Heart left ventricle (tissue), 16 donors: ENCODE measurements around the gene CREB3L1. TPM values are rescaled to one million over a fixed set of nuclear protein-coding genes. Genes with fewer than 3 reads are reported as not detected.
A peak's percentile ranks its signal among the peaks of the same experiment; 100 is the strongest.

Experiments used
- ATAC-seq, 4 donors: fragments of 200-7000 bp; cut with Tn5 transposase; one replicate each; pipeline ENCODE4 v1.9.1; 2020 to 2022; ENCODE audit warnings: moderate library complexity in 4 of 4, mild to moderate bottlenecking in 3 of 4, moderate number of reproducible peaks in 1 of 4
- DNase-seq, 5 donors: peaks; one replicate each; pipeline ENCODE4 v3.0.0-alpha.2; 2020
- H3K27ac ChIP-seq, 12 donors: fragments of 200-600 bp; sonication (generic) in 4 of 12; one replicate each; pipeline versions ENCODE4 v1.5.0 to v1.8.0; 2016 to 2022; ENCODE audit warnings: mild to moderate bottlenecking in 2 of 12
- H3K27me3 ChIP-seq, 9 donors: fragments of 200-600 bp; sonication (generic) in 2 of 9; one replicate each; pipeline versions ENCODE4 v1.5.1 to v1.8.0; 2016 to 2022; ENCODE audit warnings: mild to moderate bottlenecking in 3 of 9
- H3K36me3 ChIP-seq, 9 donors: fragments of 200-600 bp; sonication (generic) in 2 of 9; one replicate each; pipeline versions ENCODE4 v1.5.0 to v1.8.0; 2018 to 2022; ENCODE audit warnings: mild to moderate bottlenecking in 2 of 9
- H3K4me1 ChIP-seq, 12 donors: fragments of 200-600 bp; sonication (generic) in 4 of 12; one replicate each; pipeline versions ENCODE4 v1.5.0 to v1.8.0; 2016 to 2022; ENCODE audit warnings: mild to moderate bottlenecking in 3 of 12
- H3K4me3 ChIP-seq, 12 donors: fragments of 200-600 bp; sonication (generic) in 4 of 12; one replicate each; pipeline versions ENCODE4 v1.5.0 to v1.8.0; 2017 to 2022; ENCODE audit warnings: mild to moderate bottlenecking in 9 of 12, moderate library complexity in 4 of 12
- H3K9me3 ChIP-seq, 12 donors: fragments of 200-600 bp; sonication (generic) in 4 of 12; one replicate each; pipeline versions ENCODE4 v1.5.0 to v1.8.0; 2016 to 2022; ENCODE audit warnings: mild to moderate bottlenecking in 1 of 12
- CTCF ChIP-seq, 12 donors: fragments of 200-600 bp; sonication (generic) in 4 of 12; IDR thresholded peaks; one replicate each; pipeline versions ENCODE4 v1.5.0 to v1.8.0; 2018 to 2022; ENCODE audit warnings: antibody characterized with exemption in 12 of 12, mild to moderate bottlenecking in 5 of 12
- POLR2A ChIP-seq, 2 donors: fragments of 450-650 bp; IDR thresholded peaks; one replicate each; pipeline ENCODE4 v1.6.1; 2017; ENCODE audit warnings: antibody characterized with exemption in 2 of 2, mild to moderate bottlenecking in 2 of 2, moderate library complexity in 2 of 2
- WGBS, 4 donors: extraction: QIAGEN DNeasy Blood & Tissue Kit in 2 of 4; methylation state at CpG; one replicate each; pipeline versions ENCODE4 v1.1.5 to v1.1.7; 2013 to 2018; 5-methylcytosine and 5-hydroxymethylcytosine counted together
- intact Hi-C, 10 donors: fragments of 100-400 bp; cut with DNase I; formaldehyde crosslinking; loops; one replicate each; pipeline versions ENCODE4 v1.11.1 to v1.14.2; 2022
- polyA plus RNA-seq, 2 donors: library from polyadenylated mRNA; stranded (reverse); fragments of 200-250 nt; gene quantifications; one replicate each; pipeline ENCODE4 v1.2.3, GENCODE V29; 2013
- total RNA-seq, 9 donors: library from RNA; depleted of rRNA in 2 of 9; stranded (reverse); fragments of >200 nt in 2 of 9; fragmentation: NEBNext Ultra II Directional in 3 of 9; extraction: Animal tissue kit (Norgen Biotek cat#: 25700) in 3 of 9; gene quantifications; one replicate each; pipeline versions ENCODE4 v1.1.0 to v1.2.4, GENCODE V29; 2016 to 2023
- donor health status: ischemic (EF 13 %, LVEDD 7.1; RV severe dilation, severe dysfunction).
- donor health status: healthy with polysubstance abuse.
- donor health status: DM: no; HTN: yes; CAD: no.
- donor health status: DM: no; HTN: no; CAD: no.
- donor health status: ischemic (EF 25% LVEDD 6.9; RV normal size, moderate dysfunction).
- donor health status: ischemic (EF 25% LVEDD 5.7; RV mildly dilated, moderate dysfunction).
- donor health status: healthy.
- donor health status: DM: yes; HTN: yes; CAD: no.
- donor health status: ischemic (EF 35%, LVEDD 5.7; RV mildly dilated, moderate dysfunction).
- donor health status: nonischemic (EF 11% LVEDD 7.7; RV severe dilation, severe dysfunction).
- donor health status: DM: yes; HTN: yes; CAD: no.
- donor health status: PGD.
- donor health status: ischemic (EF 29% LVEDD 5.4; RV normal size, mild dysfunction).
- donor health status: nonischemic (EF 23%, LVEDD 6.1; RV moderate dilation, normal function).

The CREB3L1 gene
- total and polyA plus RNA-seq, 11 donors: 7.4 to 31.9 (median 23.3) TPM

DNA sequence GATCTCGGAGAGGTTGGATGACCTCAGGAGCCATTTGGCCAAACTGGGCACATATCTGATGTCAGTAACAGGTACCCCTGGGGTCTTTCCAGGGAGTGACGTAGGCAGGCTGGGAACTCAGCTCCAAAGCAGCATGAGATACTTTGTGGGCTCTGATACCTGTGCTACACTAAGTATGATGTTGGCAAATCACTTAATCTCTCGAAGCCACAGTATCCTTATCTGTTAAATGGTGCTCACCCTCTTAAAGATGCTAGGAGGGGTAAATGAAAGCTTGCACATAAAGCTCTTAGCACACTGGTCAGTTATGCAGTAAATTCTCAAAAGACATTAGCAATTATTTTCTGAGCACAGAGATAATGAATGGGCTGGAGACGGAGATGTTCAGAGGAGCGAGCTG is 52.7 kb downstream of the CREB3L1 start:
- WGBS, 4 donors: 54 to 61% (median 56%) methylated on average over 5 of the region's 5 CpGs
- peaks cover 0 to 33% (median 16%) of the 10 kb centered on the region in 12 donors for H3K4me1 ChIP-seq
- DNase-seq: no peak
- no peaks in the 10 kb centered on the region for H3K9me3 ChIP-seq
- H3K27ac ChIP-seq: no peak overlapping the region
- intact Hi-C loops: no loop called here
- H3K27me3 ChIP-seq: peaks cover 0 to 29% (median 18%) of the 10 kb centered on the region in 9 donors
- no peak overlapping the region for H3K4me3 ChIP-seq
- TF ChIP-seq POLR2A (IDR thresholded peaks at IDR 0.05): no peak
- H3K36me3 ChIP-seq: no peaks in the 10 kb centered on the region
- ATAC-seq: no peak

DNA sequence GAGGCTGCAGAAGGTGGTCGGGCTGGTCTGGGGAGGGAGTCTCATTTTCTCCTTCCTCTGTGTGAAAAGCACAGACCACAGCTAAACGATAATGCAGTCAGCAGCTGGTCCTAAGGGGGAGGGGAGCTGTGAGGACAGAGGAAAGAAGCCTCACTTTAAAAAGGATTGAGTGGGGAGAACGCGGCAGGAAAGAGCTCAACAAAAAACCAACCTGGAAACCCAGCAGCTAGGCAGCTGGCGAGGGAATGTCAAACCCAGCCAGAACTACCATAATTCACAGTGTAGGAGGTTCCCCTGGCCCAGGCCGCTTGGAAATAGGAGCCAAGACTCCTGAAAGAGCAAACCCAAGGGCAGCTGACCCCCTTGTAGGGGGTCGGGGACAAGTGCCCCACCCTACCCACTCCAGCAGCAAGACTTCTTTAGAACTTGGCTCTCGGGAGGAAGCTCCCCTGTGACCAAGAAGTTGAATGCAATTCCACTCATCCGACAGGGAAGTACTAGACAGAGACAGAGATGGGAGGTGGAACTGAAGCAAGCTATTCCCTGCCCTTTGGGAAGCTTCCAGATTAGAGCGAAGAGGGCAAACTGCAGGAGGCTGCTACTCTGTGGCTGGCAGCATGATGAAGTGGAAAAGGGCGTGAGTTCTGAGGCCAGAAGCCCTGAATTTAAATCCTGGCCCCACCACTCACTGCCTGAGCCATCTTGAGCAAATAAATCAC is 53.3 kb downstream of the CREB3L1 start:
- TF ChIP-seq CTCF (IDR thresholded peaks at IDR 0.05): no peak
- no peak for TF ChIP-seq POLR2A (IDR thresholded peaks at IDR 0.05)
- Histone ChIP-seq H3K4me1 (peaks cover 0 to 35% (median 16%) of the 10 kb centered on the region in 12 donors), H3K27me3 (peaks cover 0 to 29% (median 18%) of the 10 kb centered on the region in 9 donors), H3K4me3 (no peak overlapping the region), H3K36me3 (no peaks in the 10 kb centered on the region), H3K9me3 (no peaks in the 10 kb centered on the region), H3K27ac (no peak overlapping the region)
- WGBS, 4 donors: 16 to 23% (median 19%) methylated on average over 10 to 11 of the region's 11 CpGs
- DNase-seq (no peak), ATAC-seq (peak in 2 of 4 donors; percentile 14 to 25)
- intact Hi-C loops: no loop called here

GRCh38 chr11:46331282-46331984 is 54.0 kb downstream of the CREB3L1 start:
- Histone ChIP-seq H3K27me3 (peaks cover 0 to 29% (median 18%) of the 10 kb centered on the region in 9 donors), H3K9me3 (no peaks in the 10 kb centered on the region), H3K27ac (no peak overlapping the region), H3K4me1 (peaks cover 0 to 38% (median 16%) of the 10 kb centered on the region in 12 donors), H3K4me3 (no peak overlapping the region), H3K36me3 (no peaks in the 10 kb centered on the region)
- TF ChIP-seq POLR2A (IDR thresholded peaks at IDR 0.05): no peak
- TF ChIP-seq CTCF (IDR thresholded peaks at IDR 0.05): no peak
- ATAC-seq: no peak
- WGBS, 4 donors: 43 to 60% (median 57%) methylated on average over 5 of the region's 5 CpGs
- intact Hi-C loops: no loop called here
- no peak for DNase-seq

GRCh38 chr11:46332093-46332567 is 54.7 kb downstream of the CREB3L1 start:
- Histone ChIP-seq H3K9me3 (no peaks in the 10 kb centered on the region), H3K27me3 (peaks cover 0 to 29% (median 18%) of the 10 kb centered on the region in 9 donors), H3K4me3 (peak overlapping the region in 9 of 12 donors; percentile 42 to 64 (median 56)), H3K4me1 (peaks cover 0 to 44% (median 16%) of the 10 kb centered on the region in 12 donors), H3K27ac (no peak overlapping the region), H3K36me3 (no peaks in the 10 kb centered on the region)
- WGBS, 4 donors: 35 to 54% (median 36%) methylated on average over 5 to 8 of the region's 8 CpGs
- intact Hi-C loops: no loop called here
- no peak for TF ChIP-seq CTCF (IDR thresholded peaks at IDR 0.05)
- TF ChIP-seq POLR2A (IDR thresholded peaks at IDR 0.05): no peak
- ATAC-seq (no peak), DNase-seq (no peak)
